Measurements from ENCODE around the gene ZNF782. TPM values are rescaled to one million over a fixed set of nuclear protein-coding genes. Genes with fewer than 3 reads are reported as not detected.
A peak's percentile ranks its signal among the peaks of the same experiment; 100 is the strongest.

The ZNF782 gene
- total RNA-seq, 1 experiment from 2014 or later = 6.7 TPM

GRCh38 chr9:96781552-96781951, 72.8 kb downstream of the ZNF782 start:
- ChIA-PET CTCF (no interaction called here), POLR2A (ENCODE audit: low non-redundant PET) (no interaction called here)
- Histone ChIP-seq H3K27ac (ENCODE audit: low read depth, low read length, poor library complexity, severe bottlenecking) (no peak overlapping the region), H3K9me3 (ENCODE audit: low read depth, low read length, poor library complexity, severe bottlenecking) (no peaks in the 10 kb centered on the region), H3K36me3 (ENCODE audit: insufficient read depth, low read length, poor library complexity, severe bottlenecking) (no peaks in the 10 kb centered on the region), H3K4me3 (ENCODE audit: low read depth, low read length, poor library complexity, severe bottlenecking) (no peak overlapping the region), H3K27me3 (replicated peaks; ENCODE audit: insufficient read depth, low read depth, low read length, poor library complexity) (no peaks in the 10 kb centered on the region), H3K4me1 (ENCODE audit: insufficient read depth, low read length, poor library complexity, severe bottlenecking) (peaks cover 3% of the 10 kb centered on the region)
- DNase-seq (ENCODE audit: low spot score) = no peak
- BruUV-seq (replicated peaks) = no TSS peak
- intact Hi-C loops (cut with micrococcal nuclease; ENCODE audit: unreplicated experiment) = no loop called here
- TF ChIP-seq CTCF (conservative IDR thresholded peaks at IDR 0.05; ENCODE audit: low read depth, low read length) = no peak
- no peak for TF ChIP-seq EZH2 (IDR thresholded peaks at IDR 0.05; ENCODE audit: borderline replicate concordance, low read depth, low read length, poor library complexity, severe bottlenecking)

- TF ChIP-seq EZH2 (IDR thresholded peaks at IDR 0.05; ENCODE audit: borderline replicate concordance, low read depth, low read length, poor library complexity, severe bottlenecking) = no peak
- no peak for TF ChIP-seq CTCF (conservative IDR thresholded peaks at IDR 0.05; ENCODE audit: low read depth, low read length)
- Histone ChIP-seq H3K27ac (ENCODE audit: low read depth, low read length, poor library complexity, severe bottlenecking) (no peak overlapping the region), H3K27me3 (replicated peaks; ENCODE audit: insufficient read depth, low read depth, low read length, poor library complexity) (no peaks in the 10 kb centered on the region), H3K36me3 (ENCODE audit: insufficient read depth, low read length, poor library complexity, severe bottlenecking) (peaks cover 18% of the 10 kb centered on the region), H3K4me1 (ENCODE audit: insufficient read depth, low read length, poor library complexity, severe bottlenecking) (peaks cover 3% of the 10 kb centered on the region), H3K9me3 (ENCODE audit: low read depth, low read length, poor library complexity, severe bottlenecking) (no peaks in the 10 kb centered on the region), H3K4me3 (ENCODE audit: low read depth, low read length, poor library complexity, severe bottlenecking) (peak overlapping the region; percentile 96)
- BruUV-seq (replicated peaks) = no TSS peak
- intact Hi-C loops (cut with micrococcal nuclease; ENCODE audit: unreplicated experiment) = no loop called here
- no peak for DNase-seq (ENCODE audit: low spot score)
- CTCF ChIA-PET = no interaction called here
- POLR2A ChIA-PET (ENCODE audit: low non-redundant PET) = no interaction called here
Observed at GRCh38 chr9:96779089-96779488, 75.2 kb downstream of the ZNF782 start.

GRCh38 chr9:96777426-96777864, 76.9 kb downstream of the ZNF782 start:
- H3K4me1 ChIP-seq (ENCODE audit: insufficient read depth, low read length, poor library complexity, severe bottlenecking) = peaks cover 3% of the 10 kb centered on the region
- peak overlapping the region; percentile 96 for H3K4me3 ChIP-seq (ENCODE audit: low read depth, low read length, poor library complexity, severe bottlenecking)
- no peaks in the 10 kb centered on the region for H3K27me3 ChIP-seq (replicated peaks; ENCODE audit: insufficient read depth, low read depth, low read length, poor library complexity)
- H3K27ac ChIP-seq (ENCODE audit: low read depth, low read length, poor library complexity, severe bottlenecking) = peak overlapping the region; percentile 79
- no peaks in the 10 kb centered on the region for H3K9me3 ChIP-seq (ENCODE audit: low read depth, low read length, poor library complexity, severe bottlenecking)
- CTCF ChIA-PET = no interaction called here
- intact Hi-C loops (cut with micrococcal nuclease; ENCODE audit: unreplicated experiment) = no loop called here
- no peak for DNase-seq (ENCODE audit: low spot score)
- peaks cover 31% of the 10 kb centered on the region for H3K36me3 ChIP-seq (ENCODE audit: insufficient read depth, low read length, poor library complexity, severe bottlenecking)
- POLR2A ChIA-PET (ENCODE audit: low non-redundant PET) = no interaction called here
- TF ChIP-seq EZH2 (IDR thresholded peaks at IDR 0.05; ENCODE audit: borderline replicate concordance, low read depth, low read length, poor library complexity, severe bottlenecking) = no peak
- TF ChIP-seq CTCF (conservative IDR thresholded peaks at IDR 0.05; ENCODE audit: low read depth, low read length) = no peak
- TSS peak; percentile 46 for BruUV-seq (replicated peaks)

All from A673 (cell line).